ENCODE measurements around the gene VPS50. TPM values are rescaled to one million over a fixed set of nuclear protein-coding genes. Genes with fewer than 3 reads are reported as not detected.

The VPS50 gene
- polyA plus RNA-seq, 3 donors = 7.6 to 12.6 (median 9.5) TPM

DNA sequence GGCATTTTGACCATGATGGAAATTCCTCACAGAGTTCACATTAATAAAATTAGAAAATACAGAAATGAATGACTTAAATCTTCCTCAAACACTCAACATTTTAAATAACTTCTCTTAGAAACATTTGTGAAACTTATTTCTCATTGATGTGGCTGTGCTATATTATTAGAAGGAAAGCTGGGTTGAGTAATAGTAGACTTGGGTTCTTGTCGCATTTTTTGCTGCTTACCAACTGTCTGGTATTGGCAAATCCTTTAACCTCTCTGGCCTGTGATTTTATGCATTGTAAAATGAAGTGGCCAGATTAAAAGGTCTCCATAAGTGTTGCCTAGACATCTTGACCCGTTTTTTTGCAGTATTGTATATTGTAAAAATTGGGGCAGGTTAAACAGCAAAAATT lies 66.5 kb downstream of the VPS50 start:
- H2AFZ ChIP-seq (ENCODE audit: insufficient read depth, low read depth, low read length, poor library complexity, severe bottlenecking) = no peak overlapping the region
- no peak overlapping the region for H3K27ac Mint-ChIP-seq
- peaks cover 29 to 62% of the 10 kb centered on the region in 2 donors for H3K36me3 ChIP-seq (replicated peaks in 1 of 2; ENCODE audit: control insufficient read depth in 1 of 2, insufficient read depth in 2 of 2, low read length in 2 of 2)
- H3K4me3 ChIP-seq (replicated peaks in 1 of 3; ENCODE audit: low read depth in 2 of 3, low read length in 3 of 3) = no peak overlapping the region
- no peak overlapping the region for H3K27ac ChIP-seq (ENCODE audit: low read depth in 1 of 2, low read length in 2 of 2)
- H3K36me3 Mint-ChIP-seq = peaks cover 47 to 50% of the 10 kb centered on the region in 2 donors
- no peaks in the 10 kb centered on the region for H3K27me3 ChIP-seq (ENCODE audit: control insufficient read depth in 2 of 2, insufficient read depth in 2 of 2, low read length in 2 of 2)
- intact Hi-C loops (cut with micrococcal nuclease) = no loop called here
- no peaks in the 10 kb centered on the region for H3K4me1 ChIP-seq (ENCODE audit: control insufficient read depth in 1 of 2, insufficient read depth in 2 of 2, low read length in 2 of 2)
- no peaks in the 10 kb centered on the region for H3K4me1 Mint-ChIP-seq
- H3K4me3 Mint-ChIP-seq = no peak overlapping the region
- no peak for TF ChIP-seq CTCF (IDR thresholded peaks at IDR 0.05)
- no peak overlapping the region for H3K9ac ChIP-seq (ENCODE audit: insufficient read depth, low read length, poor library complexity, severe bottlenecking)
- DNase-seq = no peak
- WGBS (ENCODE audit: insufficient coverage) = 100% methylated on average over 1 of the region's 2 CpGs
- H3K9me3 Mint-ChIP-seq = peaks cover 0 to 2% (median 0%) of the 10 kb centered on the region in 7 donors
- H4K20me1 ChIP-seq (ENCODE audit: insufficient read depth, low read length) = no peaks in the 10 kb centered on the region
- H3K4me2 ChIP-seq (replicated peaks; ENCODE audit: extremely low read depth, low read length, poor library complexity, severe bottlenecking) = no peak overlapping the region
- no peaks in the 10 kb centered on the region for H3K79me2 ChIP-seq (ENCODE audit: insufficient read depth, low read length)
- no peaks in the 10 kb centered on the region for H3K27me3 Mint-ChIP-seq (ENCODE audit: low read depth in 3 of 3)
- H3K9me3 ChIP-seq (replicated peaks in 1 of 2; ENCODE audit: control insufficient read depth in 1 of 2, insufficient read depth in 1 of 2, low read length in 2 of 2) = no peaks in the 10 kb centered on the region

DNA sequence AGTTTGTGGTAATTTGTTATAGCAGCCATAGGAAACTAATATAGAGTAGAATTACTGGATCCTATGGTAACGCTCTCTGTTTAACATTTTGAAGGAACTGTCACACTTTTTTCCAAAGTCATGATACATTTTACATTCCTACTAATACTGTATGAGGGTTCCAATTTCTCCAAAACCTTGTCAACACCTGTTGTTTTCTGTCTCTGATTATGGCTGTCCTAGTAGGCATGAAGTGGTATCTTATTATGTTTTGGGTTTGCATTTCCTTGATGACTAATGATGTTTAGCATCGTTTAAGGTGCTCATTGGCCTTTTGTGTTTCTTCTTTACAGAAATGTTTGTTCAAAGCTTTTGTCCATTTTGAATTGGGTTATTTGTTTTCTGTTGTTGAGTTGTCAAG lies 69.6 kb downstream of the VPS50 start:
- Histone ChIP-seq H3K9me3 (replicated peaks in 1 of 2; ENCODE audit: control insufficient read depth in 1 of 2, insufficient read depth in 1 of 2, low read length in 2 of 2) (no peaks in the 10 kb centered on the region), H3K27me3 (ENCODE audit: control insufficient read depth in 2 of 2, insufficient read depth in 2 of 2, low read length in 2 of 2) (no peaks in the 10 kb centered on the region), H3K4me2 (replicated peaks; ENCODE audit: extremely low read depth, low read length, poor library complexity, severe bottlenecking) (no peak overlapping the region), H4K20me1 (ENCODE audit: insufficient read depth, low read length) (no peaks in the 10 kb centered on the region), H2AFZ (ENCODE audit: insufficient read depth, low read depth, low read length, poor library complexity, severe bottlenecking) (no peak overlapping the region), H3K36me3 (replicated peaks in 1 of 2; ENCODE audit: control insufficient read depth in 1 of 2, insufficient read depth in 2 of 2, low read length in 2 of 2) (peaks cover 21 to 58% of the 10 kb centered on the region in 2 donors), H3K27ac (ENCODE audit: low read depth in 1 of 2, low read length in 2 of 2) (no peak overlapping the region), H3K9ac (ENCODE audit: insufficient read depth, low read length, poor library complexity, severe bottlenecking) (no peak overlapping the region), H3K4me3 (replicated peaks in 1 of 3; ENCODE audit: low read depth in 2 of 3, low read length in 3 of 3) (no peak overlapping the region), H3K4me1 (ENCODE audit: control insufficient read depth in 1 of 2, insufficient read depth in 2 of 2, low read length in 2 of 2) (no peaks in the 10 kb centered on the region), H3K79me2 (ENCODE audit: insufficient read depth, low read length) (no peaks in the 10 kb centered on the region)
- TF ChIP-seq CTCF (IDR thresholded peaks at IDR 0.05) = no peak
- Mint-ChIP-seq H3K4me3 (no peak overlapping the region), H3K4me1 (no peaks in the 10 kb centered on the region), H3K27me3 (ENCODE audit: low read depth in 3 of 3) (no peaks in the 10 kb centered on the region), H3K36me3 (peaks cover 50 to 53% of the 10 kb centered on the region in 2 donors), H3K27ac (no peak overlapping the region), H3K9me3 (peaks cover 0 to 2% (median 0%) of the 10 kb centered on the region in 7 donors)
- intact Hi-C loops (cut with micrococcal nuclease) = no loop called here
- no peak for DNase-seq
- 100% methylated on average over 1 of the region's 2 CpGs for WGBS (ENCODE audit: insufficient coverage)

Data from CD14-positive monocyte (primary cell).